HCT116 (cell line): ENCODE measurements around the gene HELZ2. TPM values are rescaled to one million over a fixed set of nuclear protein-coding genes. Genes with fewer than 3 reads are reported as not detected.

ENCODE experiments used
- ATAC-seq: fragments of 200-7000 bp; cut with Tn5 transposase; 2 replicates; pipeline ENCODE4 v1.9.1; 2020; ENCODE audit warnings: mild to moderate bottlenecking, moderate library complexity
- BruUV-seq: library from RNA; stranded (reverse); fragments of 400-500 nt; replicated peaks from 2 replicates; lab custom pipeline; 2021; lab: Mats Ljungman, UMichigan
- CTCF ChIA-PET: fragments of 300-600 bp; sonication (Branson Sonifier 250); formaldehyde crosslinking; loops from one replicate; lab custom pipeline; 2021; ENCODE audit warnings: antibody characterized with exemption; lab: Charles Lee
- POLR2A ChIA-PET: fragments of 300-600, 350-600 bp; sonication (Branson Sonifier 250); formaldehyde crosslinking; loops from one replicate; lab custom pipeline; 2021; ENCODE audit warnings: antibody characterized with exemption; lab: Charles Lee
- RAD21 ChIA-PET, 2 experiments: fragments of 300-600 bp; sonication (Branson Sonifier 250); formaldehyde crosslinking; loops; one replicate each; lab custom pipeline; 2023; ENCODE audit warnings: low total read pairs in 2 of 2; ENCODE audit not compliant: uncharacterized antibody in 2 of 2, unreplicated experiment in 2 of 2, low non-redundant PET in 1 of 2; lab: Charles Lee
- DNase-seq: peaks from one replicate; pipeline ENCODE4 v3.0.0-alpha.2; 2010; ENCODE audit warnings: low read depth, low spot score
- H2AFZ ChIP-seq: fragments of 200-600 bp; shearing (Covaris generic), sonication (generic); 2 replicates; pipeline ENCODE4 v1.6.1; 2017; ENCODE audit warnings: low read depth, mixed run types, mixed read lengths, antibody characterized with exemption, low read length; ENCODE audit not compliant: poor library complexity, severe bottlenecking
- H3K27ac ChIP-seq: 2 replicates; pipeline ENCODE4 v1.5.1; 2012; ENCODE audit warnings: low read depth, low read length
- H3K27me3 ChIP-seq: fragments of 200-600 bp; sonication (generic); 2 replicates; pipeline ENCODE4 v1.6.1; 2016; ENCODE audit warnings: mixed run types, low read length, mixed read lengths; ENCODE audit not compliant: insufficient read depth
- H3K36me3 ChIP-seq, 2 experiments: fragments of 200-500 bp in 1 of 2; fragments of 200-600 bp in 1 of 2; sonication (Bioruptor generic) in 1 of 2; sonication (generic) in 1 of 2; 2 replicates each; pipeline versions ENCODE4 v1.5.1 to v1.6.1; 2014 to 2016; ENCODE audit warnings: low read length in 2 of 2, inconsistent platforms in 1 of 2, mixed read lengths in 1 of 2, mixed run types in 1 of 2; ENCODE audit not compliant: insufficient read depth in 2 of 2, control insufficient read depth in 1 of 2
- H3K4me1 ChIP-seq, 2 experiments: fragments of 200-600 bp in 1 of 2; sonication (generic) in 1 of 2; 2 replicates each; pipeline versions ENCODE4 v1.5.1 to v1.6.1; 2012 to 2017; ENCODE audit warnings: low read length in 2 of 2, inconsistent platforms in 1 of 2, mild to moderate bottlenecking in 1 of 2, mixed read lengths in 1 of 2, mixed run types in 1 of 2, moderate library complexity in 1 of 2; ENCODE audit not compliant: insufficient read depth in 2 of 2, control insufficient read depth in 1 of 2
- H3K4me2 ChIP-seq: fragments of 200-600 bp; sonication (generic); 2 replicates; pipeline ENCODE4 v1.6.1; 2017; ENCODE audit warnings: mixed run types, low read length, mixed read lengths
- H3K4me3 ChIP-seq, 2 experiments: fragments of 200-600 bp in 1 of 2; sonication (generic) in 1 of 2; replicated peaks in 1 of 2; 2 replicates each; pipeline ENCODE4 v1.5.1; 2011 to 2016; ENCODE audit warnings: low read length in 2 of 2, control low read depth in 1 of 2, low read depth in 1 of 2, mild to moderate bottlenecking in 1 of 2, mixed read lengths in 1 of 2, mixed run types in 1 of 2
- H3K79me2 ChIP-seq: fragments of 200-600 bp; sonication (generic); 2 replicates; pipeline ENCODE4 v1.6.1; 2017; ENCODE audit warnings: mild to moderate bottlenecking, mixed run types, low read length, moderate library complexity, mixed read lengths; ENCODE audit not compliant: insufficient read depth
- H3K9ac ChIP-seq: fragments of 200-600 bp; sonication (generic); 2 replicates; pipeline ENCODE4 v1.6.1; 2016; ENCODE audit warnings: low read length, mixed read lengths
- H3K9me2 ChIP-seq: fragments of 200-600 bp; sonication (generic), shearing (Covaris generic); 2 replicates; pipeline ENCODE4 v1.6.1; 2017; ENCODE audit warnings: mixed run types, mild to moderate bottlenecking, moderate library complexity; ENCODE audit not compliant: insufficient read depth
- H3K9me3 ChIP-seq, 2 experiments: fragments of 200-500 bp in 1 of 2; fragments of 200-600 bp in 1 of 2; sonication (Bioruptor generic) in 1 of 2; sonication (generic) in 1 of 2; 2 replicates each; pipeline ENCODE4 v1.6.1; 2014 to 2017; ENCODE audit warnings: low read length in 2 of 2, mixed read lengths in 2 of 2, inconsistent platforms in 1 of 2, low read depth in 1 of 2, mild to moderate bottlenecking in 1 of 2, mixed run types in 1 of 2, moderate library complexity in 1 of 2; ENCODE audit not compliant: control insufficient read depth in 1 of 2, insufficient read depth in 1 of 2
- H4K20me1 ChIP-seq: fragments of 200-600 bp; sonication (generic), shearing (Covaris generic); 2 replicates; pipeline ENCODE4 v1.6.1; 2017; ENCODE audit warnings: mixed run types, mild to moderate bottlenecking, moderate library complexity; ENCODE audit not compliant: insufficient read depth
- CTCF ChIP-seq, 3 experiments: fragments of 200-600 bp in 1 of 3; sonication (generic) in 1 of 3; IDR thresholded peaks in 2 of 3; conservative IDR thresholded peaks in 1 of 3; 2 replicates each; pipeline ENCODE4 v1.5.1; 2012 to 2017; ENCODE audit warnings: low read depth in 2 of 3, low read length in 2 of 3, antibody characterized with exemption in 1 of 3, borderline replicate concordance in 1 of 3, control low read depth in 1 of 3, mild to moderate bottlenecking in 1 of 3, mixed read lengths in 1 of 3, mixed run types in 1 of 3, moderate library complexity in 1 of 3; ENCODE audit not compliant: insufficient read depth in 1 of 3
- FOSL1 ChIP-seq: IDR thresholded peaks from 2 replicates; pipeline ENCODE4 v1.6.1; 2012; ENCODE audit warnings: low read depth
- POLR2AphosphoS5 ChIP-seq: IDR thresholded peaks from 2 replicates; pipeline ENCODE4 v1.6.1; 2011; ENCODE audit warnings: mild to moderate bottlenecking, low read depth, low read length, moderate library complexity
- ZNF274 ChIP-seq: fragments of 200-500 bp; sonication (Bioruptor generic); IDR thresholded peaks from 2 replicates; pipeline ENCODE4 v1.6.1; 2014; ENCODE audit warnings: mild to moderate bottlenecking, low read depth, low read length, inconsistent platforms
- intact Hi-C: fragments of 100-400 bp; cut with micrococcal nuclease; formaldehyde crosslinking; loops from 2 replicates; pipeline ENCODE4 v1.10.0; 2022
- total RNA-seq: library from RNA; stranded (reverse); gene quantifications from one replicate; pipeline ENCODE4 v1.2.1, GENCODE V29; 2021; ENCODE audit not compliant: unreplicated experiment

The HELZ2 gene
- total RNA-seq, 1 experiment from 2014 or later = 44.0 TPM

- Histone ChIP-seq H3K4me2 (peak overlapping the region; percentile 99), H3K4me3 (peak overlapping the region; percentile 67), H3K9ac (peak overlapping the region; percentile 76), H3K27me3 (no peaks in the 10 kb centered on the region), H3K79me2 (no peaks in the 10 kb centered on the region), H3K36me3 (no peaks in the 10 kb centered on the region), H3K9me3 (no peaks in the 10 kb centered on the region), H3K27ac (peak overlapping the region; percentile 97), H3K9me2 (no peaks in the 10 kb centered on the region), H4K20me1 (no peaks in the 10 kb centered on the region)
- CTCF ChIA-PET = interaction anchor here (0.6 to 3.3 kb wide), 29 partner anchors 10 to 701 kb away, joined by 3 to 30 read pairs (median 4); partner anchors contain the start of genes ARFRP1, HELZ2, PPDPF and PRPF6
- POLR2A ChIA-PET = interaction anchor here (1.0 to 3.3 kb wide), 10 partner anchors 15 to 442 kb away, joined by 3 to 9 read pairs (median 4); partner anchors contain the start of genes PPDPF and TNFRSF6B
- intact Hi-C loops = loop anchor here (2.0 to 10.0 kb wide), 8 partner anchors 34 to 436 kb away; partner anchors contain the start of genes GMEB2, TNFRSF6B and TPD52L2
- no TSS peak for BruUV-seq
- no peak for DNase-seq
- ATAC-seq = peak; percentile 26
- RAD21 ChIA-PET = interaction anchor here (0.6 to 2.0 kb wide), 18 partner anchors 9 to 538 kb away, joined by 3 to 8 read pairs (median 4); partner anchors contain the start of genes LIME1 (in 1 of the 2), PPDPF (in 1 of the 2) and TPD52L2 (in 1 of the 2)
- TF ChIP-seq ZNF274 (no peak), CTCF (IDR thresholded peaks at IDR 0.05 in 2 of 3, conservative IDR thresholded peaks at IDR 0.05 in 1 of 3; ENCODE audit: borderline replicate concordance in 1 of 3, insufficient read depth in 1 of 3, low read depth in 2 of 3, low read length in 2 of 3) (peak in 1 of 3 experiments; percentile 31; a peak in 1 of 6 replicates), POLR2AphosphoS5 (peak; percentile 50; the same call in 1 of the 2 replicates), FOSL1 (no peak)
- TF ChIP-seq, all 23 proteins: peak for 2
- H2AFZ ChIP-seq = no peak overlapping the region
- H3K4me1 ChIP-seq = peaks cover 47 to 94% of the 10 kb centered on the region in 2 experiments
Measured at GRCh38 chr20:63538204-63539091, 35.6 kb downstream of the HELZ2 start.
